ENCODE results near the gene EIF3F. TPM values are rescaled to one million over a fixed set of nuclear protein-coding genes. Genes with fewer than 3 reads are reported as not detected.

Gene EIF3F
- total RNA-seq, 3 donors from 2014 or later (not counting 1 experiment from before 2014, with no cell fraction given) = 232 to 250 (median 247) TPM

GRCh38 chr11:8033305-8034105 is 46.4 kb downstream of the EIF3F start:
- no peaks in the 10 kb centered on the region for H3K9me3 ChIP-seq (ENCODE audit: control insufficient read depth, insufficient read depth, low read length)
- intact Hi-C loops (cut with micrococcal nuclease) = loop anchor here (1.0 to 2.0 kb wide), 2 partner anchors 66 to 533 kb away; no protein-coding TSS in a partner anchor
- WGBS (ENCODE audit: insufficient coverage) = 46% methylated on average over 19 of the region's 19 CpGs
- Mint-ChIP-seq H3K36me3 (no peaks in the 10 kb centered on the region), H3K4me1 (peaks cover 7 to 9% of the 10 kb centered on the region in 2 donors), H3K9me3 (no peaks in the 10 kb centered on the region), H3K27me3 (ENCODE audit: low read depth in 2 of 2) (peaks cover 21 to 41% of the 10 kb centered on the region in 2 donors), H3K27ac (no peak overlapping the region), H3K4me3 (no peak overlapping the region)
- H3K4me1 ChIP-seq (ENCODE audit: control insufficient read depth, insufficient read depth, low read length) = peaks cover 9% of the 10 kb centered on the region
- DNase-seq (peak; percentile 29 to 73), ATAC-seq (peak; percentile 72 to 93 (median 76))
- peaks cover 2% of the 10 kb centered on the region for H3K27me3 ChIP-seq (ENCODE audit: control insufficient read depth, insufficient read depth, low read length)
- no peaks in the 10 kb centered on the region for H3K36me3 ChIP-seq (ENCODE audit: control insufficient read depth, insufficient read depth, low read length)
- H3K4me3 ChIP-seq (ENCODE audit: low read length) = no peak overlapping the region
- TF ChIP-seq CTCF (IDR thresholded peaks at IDR 0.05) = peak; percentile 63
- no peak overlapping the region for H3K27ac ChIP-seq (ENCODE audit: low read length)

- intact Hi-C loops (cut with micrococcal nuclease) = no loop called here
- peaks cover 21 to 41% of the 10 kb centered on the region in 2 donors for H3K27me3 Mint-ChIP-seq (ENCODE audit: low read depth in 2 of 2)
- no peak for DNase-seq
These were observed 47.0 kb downstream of the EIF3F start for GRCh38 chr11:8034106-8034585.

GRCh38 chr11:8034604-8035190 is 47.6 kb downstream of the EIF3F start:
- Mint-ChIP-seq H3K4me1 (peaks cover 7 to 9% of the 10 kb centered on the region in 2 donors), H3K9me3 (no peaks in the 10 kb centered on the region), H3K27me3 (ENCODE audit: low read depth in 2 of 2) (peaks cover 18 to 37% of the 10 kb centered on the region in 2 donors), H3K4me3 (no peak overlapping the region), H3K27ac (no peak overlapping the region), H3K36me3 (no peaks in the 10 kb centered on the region)
- Histone ChIP-seq H3K4me3 (ENCODE audit: low read length) (no peak overlapping the region), H3K4me1 (ENCODE audit: control insufficient read depth, insufficient read depth, low read length) (peaks cover 9% of the 10 kb centered on the region), H3K9me3 (ENCODE audit: control insufficient read depth, insufficient read depth, low read length) (no peaks in the 10 kb centered on the region), H3K27ac (ENCODE audit: low read length) (no peak overlapping the region), H3K36me3 (ENCODE audit: control insufficient read depth, insufficient read depth, low read length) (no peaks in the 10 kb centered on the region), H3K27me3 (ENCODE audit: control insufficient read depth, insufficient read depth, low read length) (peaks cover 2% of the 10 kb centered on the region)
- intact Hi-C loops (cut with micrococcal nuclease) = no loop called here
- DNase-seq = no peak
- no peak for ATAC-seq
- WGBS (ENCODE audit: insufficient coverage) = 95% methylated on average over 4 of the region's 5 CpGs
- no peak for TF ChIP-seq CTCF (IDR thresholded peaks at IDR 0.05)

More at GRCh38 chr11:8034106-8034585, 47.0 kb downstream of the EIF3F start:
- Histone ChIP-seq H3K9me3 (ENCODE audit: control insufficient read depth, insufficient read depth, low read length) (no peaks in the 10 kb centered on the region), H3K27me3 (ENCODE audit: control insufficient read depth, insufficient read depth, low read length) (peaks cover 2% of the 10 kb centered on the region), H3K4me1 (ENCODE audit: control insufficient read depth, insufficient read depth, low read length) (peaks cover 9% of the 10 kb centered on the region), H3K27ac (ENCODE audit: low read length) (no peak overlapping the region), H3K36me3 (ENCODE audit: control insufficient read depth, insufficient read depth, low read length) (no peaks in the 10 kb centered on the region), H3K4me3 (ENCODE audit: low read length) (no peak overlapping the region)
- Mint-ChIP-seq H3K9me3 (no peaks in the 10 kb centered on the region), H3K4me1 (peaks cover 7 to 9% of the 10 kb centered on the region in 2 donors), H3K36me3 (no peaks in the 10 kb centered on the region), H3K4me3 (no peak overlapping the region), H3K27ac (no peak overlapping the region)
- 80% methylated on average over 3 of the region's 3 CpGs for WGBS (ENCODE audit: insufficient coverage)
- ATAC-seq = no peak
- no peak for TF ChIP-seq CTCF (IDR thresholded peaks at IDR 0.05)

All from natural killer cell (primary cell).